ACC112 (cell line): Measurements from ENCODE around the gene GNPAT.

ENCODE experiments used
- H2AFZ ChIP-seq: fragments of 200-600 bp; sonication (generic); one replicate; pipeline ENCODE4 v1.6.0; 2017; ENCODE audit warnings: antibody characterized with exemption, low read length; ENCODE audit not compliant: unreplicated experiment
- H3K27ac ChIP-seq: fragments of 200-600 bp; sonication (generic); 2 replicates; pipeline ENCODE4 v1.5.1; 2014; ENCODE audit warnings: low read depth, mild to moderate bottlenecking, antibody characterized with exemption, low read length, moderate library complexity
- H3K27me3 ChIP-seq: fragments of 200-600 bp; sonication (generic); 2 replicates; pipeline ENCODE4 v1.6.1; 2014; ENCODE audit warnings: mild to moderate bottlenecking, antibody characterized with exemption, low read length, moderate library complexity, mixed read lengths; ENCODE audit not compliant: insufficient read depth
- H3K36me3 ChIP-seq: fragments of 200-600 bp; sonication (generic); 2 replicates; pipeline ENCODE4 v1.6.1; 2016; ENCODE audit warnings: mild to moderate bottlenecking, antibody characterized with exemption, low read length, moderate library complexity, mixed read lengths; ENCODE audit not compliant: insufficient read depth
- H3K4me1 ChIP-seq: fragments of 200-600 bp; sonication (generic); one replicate; pipeline ENCODE4 v1.6.1; 2016; ENCODE audit warnings: low read length, mixed read lengths; ENCODE audit not compliant: insufficient read depth, unreplicated experiment, control insufficient read depth
- H3K4me3 ChIP-seq: fragments of 200-600 bp; sonication (generic); 2 replicates; pipeline ENCODE4 v1.5.1; 2014; ENCODE audit warnings: mild to moderate bottlenecking, low read depth, low read length
- H3K79me2 ChIP-seq: fragments of 200-600 bp; sonication (generic); one replicate; pipeline ENCODE4 v1.6.0; 2016; ENCODE audit warnings: low read length; ENCODE audit not compliant: control insufficient read depth, unreplicated experiment, insufficient read depth

Gene GNPAT

GRCh38 chr1:231252336-231252735 is 11.3 kb downstream of the GNPAT start:
- Histone ChIP-seq H3K27ac (no peak overlapping the region), H3K4me1 (no peaks in the 10 kb centered on the region), H2AFZ (no peak overlapping the region), H3K4me3 (no peak overlapping the region), H3K27me3 (no peaks in the 10 kb centered on the region), H3K36me3 (peaks cover 37% of the 10 kb centered on the region), H3K79me2 (peaks cover 18% of the 10 kb centered on the region)

DNA sequence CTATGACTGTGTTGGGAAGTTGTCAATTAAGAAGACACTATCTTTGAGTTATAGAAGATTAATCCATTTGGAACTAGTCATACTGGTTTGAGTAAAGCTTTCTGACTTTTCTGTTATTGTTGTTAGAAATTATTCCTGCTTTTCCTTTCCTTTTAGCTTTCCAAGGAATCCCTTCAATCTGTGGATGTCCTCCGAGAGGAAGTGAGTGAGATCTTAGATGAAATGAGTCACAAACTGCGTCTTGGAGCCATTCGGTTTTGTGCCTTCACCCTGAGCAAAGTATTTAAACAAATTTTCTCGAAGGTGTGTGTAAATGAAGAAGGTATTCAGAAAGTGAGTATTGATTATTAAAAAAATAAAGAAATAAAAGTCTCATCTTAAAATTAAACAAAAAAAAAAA is 19.3 kb downstream of the GNPAT start:
- Histone ChIP-seq H3K36me3 (peaks cover 70% of the 10 kb centered on the region), H3K79me2 (no peaks in the 10 kb centered on the region), H3K27ac (no peak overlapping the region), H2AFZ (no peak overlapping the region), H3K4me3 (no peak overlapping the region), H3K4me1 (no peaks in the 10 kb centered on the region), H3K27me3 (no peaks in the 10 kb centered on the region)

DNA sequence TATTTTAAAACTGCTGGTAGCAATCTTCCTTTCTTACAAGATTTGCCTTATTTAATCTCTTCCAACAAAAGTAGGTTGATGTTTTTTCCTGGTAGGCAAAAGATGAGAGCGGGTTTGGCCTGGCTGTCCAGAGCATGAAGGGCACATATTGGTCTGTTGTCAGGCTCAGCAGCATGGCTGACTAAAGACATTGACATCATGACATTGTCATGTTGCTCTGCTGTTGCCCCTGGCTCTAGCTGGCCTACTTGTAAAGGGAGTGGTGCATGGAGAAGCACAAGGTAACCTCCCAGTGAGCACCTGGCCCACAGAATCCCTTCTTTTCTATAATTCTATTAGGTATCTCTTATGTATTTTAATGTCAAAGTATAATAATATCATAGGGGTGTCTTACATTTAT is 23.6 kb downstream of the GNPAT start:
- Histone ChIP-seq H3K4me3 (no peak overlapping the region), H2AFZ (no peak overlapping the region), H3K36me3 (peaks cover 61% of the 10 kb centered on the region), H3K27ac (no peak overlapping the region), H3K27me3 (no peaks in the 10 kb centered on the region), H3K4me1 (peaks cover 8% of the 10 kb centered on the region), H3K79me2 (no peaks in the 10 kb centered on the region)

- no peaks in the 10 kb centered on the region for H3K79me2 ChIP-seq
- H3K27me3 ChIP-seq: no peaks in the 10 kb centered on the region
- H3K27ac ChIP-seq: no peak overlapping the region
- H3K36me3 ChIP-seq: peaks cover 54% of the 10 kb centered on the region
- H3K4me3 ChIP-seq: no peak overlapping the region
- H3K4me1 ChIP-seq: peaks cover 8% of the 10 kb centered on the region
- H2AFZ ChIP-seq: no peak overlapping the region
Observed at GRCh38 chr1:231265379-231265778, 24.4 kb downstream of the GNPAT start.

DNA sequence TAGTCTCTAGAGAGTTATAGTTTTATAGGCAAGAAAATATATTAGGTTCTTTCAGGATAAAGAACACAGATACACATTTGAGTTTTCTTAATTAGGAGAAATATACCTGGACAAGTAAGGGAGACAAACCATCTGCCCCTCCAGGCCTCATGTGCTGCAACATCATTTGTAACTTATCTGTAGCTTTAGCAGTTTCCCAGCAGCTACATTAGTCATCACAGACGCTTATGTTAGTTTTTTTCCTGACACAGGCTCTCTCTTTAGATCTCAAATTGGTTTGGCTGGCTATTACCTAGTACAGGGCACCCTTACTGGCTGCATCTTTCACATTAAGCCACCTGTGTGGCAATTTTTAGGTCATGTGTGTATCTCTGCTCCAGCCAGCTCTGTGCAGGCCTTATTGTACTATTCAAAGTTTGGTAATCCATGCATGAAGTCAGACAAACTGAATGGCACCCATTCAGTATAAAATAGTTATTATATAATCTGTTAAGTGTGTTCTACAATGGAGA is 25.9 kb downstream of the GNPAT start:
- H3K4me3 ChIP-seq: no peak overlapping the region
- no peaks in the 10 kb centered on the region for H3K27me3 ChIP-seq
- no peak overlapping the region for H2AFZ ChIP-seq
- H3K79me2 ChIP-seq: no peaks in the 10 kb centered on the region
- H3K4me1 ChIP-seq: peaks cover 8% of the 10 kb centered on the region
- H3K27ac ChIP-seq: no peak overlapping the region
- peaks cover 47% of the 10 kb centered on the region for H3K36me3 ChIP-seq

- Histone ChIP-seq H3K27ac (no peak overlapping the region), H3K4me3 (no peak overlapping the region), H3K36me3 (peaks cover 35% of the 10 kb centered on the region), H3K27me3 (no peaks in the 10 kb centered on the region), H2AFZ (no peak overlapping the region), H3K4me1 (peaks cover 6% of the 10 kb centered on the region), H3K79me2 (no peaks in the 10 kb centered on the region)
Observed at GRCh38 chr1:231272173-231272572, 31.2 kb downstream of the GNPAT start.

DNA sequence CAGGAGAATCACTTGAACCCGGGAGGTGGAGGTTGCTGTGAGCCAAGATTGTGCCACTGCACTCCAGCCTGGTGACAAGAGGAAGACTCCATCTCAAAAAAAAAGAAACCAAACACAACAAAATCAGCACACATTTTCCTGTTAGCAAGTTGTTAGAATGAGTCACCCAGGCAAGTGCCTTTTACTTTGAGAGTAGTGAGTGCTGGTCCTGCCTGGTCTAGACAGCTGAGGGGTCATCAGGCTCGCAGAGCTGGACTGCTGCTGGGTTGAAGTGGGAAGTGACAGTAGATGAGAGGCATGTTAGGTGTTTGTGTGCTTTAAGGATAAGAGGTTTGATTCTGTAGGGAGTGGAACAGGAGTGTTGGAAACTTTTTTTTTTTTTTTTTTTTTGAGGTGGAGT is 31.9 kb downstream of the GNPAT start:
- no peak overlapping the region for H2AFZ ChIP-seq
- H3K27ac ChIP-seq: no peak overlapping the region
- H3K4me1 ChIP-seq: peaks cover 6% of the 10 kb centered on the region
- peaks cover 30% of the 10 kb centered on the region; the same call in 1 of the 2 replicates for H3K36me3 ChIP-seq
- H3K4me3 ChIP-seq: no peak overlapping the region
- H3K79me2 ChIP-seq: no peaks in the 10 kb centered on the region
- no peaks in the 10 kb centered on the region for H3K27me3 ChIP-seq

DNA sequence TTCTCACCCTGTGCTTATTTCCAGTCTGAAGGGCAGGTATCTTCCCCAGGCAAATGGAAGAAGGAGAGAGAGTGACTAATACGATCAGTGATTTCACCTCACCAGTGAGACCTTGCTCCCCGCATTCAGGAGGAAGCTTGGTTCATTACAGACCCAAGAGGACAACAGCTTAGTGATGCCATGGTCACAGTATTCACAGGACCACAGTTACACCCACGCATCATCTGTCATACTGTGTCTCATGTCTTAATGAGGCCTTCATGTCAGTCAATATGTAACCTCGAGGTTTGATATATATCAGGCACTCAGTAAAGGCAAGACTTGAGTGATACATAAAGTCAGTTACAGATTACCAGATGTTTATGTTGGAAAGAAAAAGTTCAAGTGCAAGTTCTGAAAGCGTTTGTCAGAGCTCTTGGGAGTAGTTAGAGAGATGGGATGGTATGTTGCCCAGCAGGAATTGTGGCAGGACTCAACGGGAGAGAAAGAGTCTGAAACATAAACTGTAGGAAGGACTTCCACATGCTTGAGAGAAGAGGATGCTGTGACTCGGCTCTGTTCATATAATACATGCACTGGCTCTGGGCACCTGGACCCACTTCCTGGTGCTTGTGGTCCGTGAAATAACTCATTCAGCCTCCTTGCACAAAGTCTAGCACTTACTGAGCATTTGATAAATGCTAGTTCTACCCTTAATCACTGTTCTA is 33.3 kb downstream of the GNPAT start:
- no peaks in the 10 kb centered on the region for H3K27me3 ChIP-seq
- H3K27ac ChIP-seq: no peak overlapping the region
- peaks cover 30% of the 10 kb centered on the region; the same call in 1 of the 2 replicates for H3K36me3 ChIP-seq
- H3K79me2 ChIP-seq: no peaks in the 10 kb centered on the region
- H3K4me3 ChIP-seq: no peak overlapping the region
- peaks cover 15% of the 10 kb centered on the region for H3K4me1 ChIP-seq
- H2AFZ ChIP-seq: no peak overlapping the region

DNA sequence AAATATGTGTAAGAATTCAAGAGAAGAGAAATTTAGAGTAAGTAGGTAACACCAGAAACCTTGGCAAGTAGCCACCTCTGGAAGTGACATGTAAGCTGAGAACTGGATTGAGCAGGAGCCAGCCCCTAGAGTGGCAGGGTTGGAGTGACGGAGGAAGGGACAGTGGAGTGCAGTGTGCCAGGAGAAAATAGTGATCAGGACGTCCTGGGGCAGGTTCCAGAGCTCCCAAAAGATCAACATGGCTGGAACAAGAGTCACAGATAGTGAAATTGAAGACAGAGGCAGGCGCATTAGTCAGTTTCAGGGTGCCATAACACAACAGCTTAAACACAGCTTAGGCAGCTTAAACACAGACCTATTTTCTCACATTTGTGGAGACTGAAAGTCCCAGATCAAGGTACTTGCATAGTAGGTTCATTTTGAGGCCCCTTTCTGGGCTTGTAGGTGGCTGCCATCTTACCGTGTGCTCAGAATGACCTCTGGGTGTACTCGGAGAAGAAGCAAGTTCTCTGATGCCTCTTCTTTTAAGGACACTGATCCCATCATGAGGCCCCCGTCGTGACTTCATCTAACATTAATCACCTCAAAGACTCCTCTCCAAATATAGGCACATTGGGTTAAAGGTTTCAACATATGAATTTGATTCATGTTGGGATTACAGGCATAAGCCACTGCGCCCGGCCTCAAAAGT is 37.2 kb downstream of the GNPAT start:
- Histone ChIP-seq H3K36me3 (peaks cover 16% of the 10 kb centered on the region; the same call in 1 of the 2 replicates), H3K27ac (no peak overlapping the region), H3K4me1 (peaks cover 10% of the 10 kb centered on the region), H3K4me3 (no peak overlapping the region), H3K79me2 (no peaks in the 10 kb centered on the region), H2AFZ (no peak overlapping the region), H3K27me3 (no peaks in the 10 kb centered on the region)

- no peak overlapping the region for H3K4me3 ChIP-seq
- no peak overlapping the region for H2AFZ ChIP-seq
- no peak overlapping the region for H3K27ac ChIP-seq
- H3K79me2 ChIP-seq: no peaks in the 10 kb centered on the region
- H3K27me3 ChIP-seq: no peaks in the 10 kb centered on the region
- peaks cover 10% of the 10 kb centered on the region for H3K4me1 ChIP-seq
- peaks cover 11% of the 10 kb centered on the region; the same call in 1 of the 2 replicates for H3K36me3 ChIP-seq
Observed at GRCh38 chr1:231279081-231279480, 38.1 kb downstream of the GNPAT start.

GRCh38 chr1:231279683-231280082 is 38.7 kb downstream of the GNPAT start:
- peaks cover 8% of the 10 kb centered on the region; the same call in 1 of the 2 replicates for H3K36me3 ChIP-seq
- H3K79me2 ChIP-seq: no peaks in the 10 kb centered on the region
- peaks cover 10% of the 10 kb centered on the region for H3K4me1 ChIP-seq
- H2AFZ ChIP-seq: no peak overlapping the region
- no peak overlapping the region for H3K4me3 ChIP-seq
- H3K27me3 ChIP-seq: no peaks in the 10 kb centered on the region
- H3K27ac ChIP-seq: no peak overlapping the region
